Measurements from ENCODE around the gene WHRN.

- no peak for TF ChIP-seq POLR2A (IDR thresholded peaks at IDR 0.05; ENCODE audit: low read depth, low read length)
- no peak for TF ChIP-seq POLR2AphosphoS5 (IDR thresholded peaks at IDR 0.05; ENCODE audit: low read depth, low read length)
Measured at GRCh38 chr9:114491430-114492003, 13.8 kb downstream of the WHRN start.

Data from GM12892 (cell line).